T-helper 2 cell (primary cell): ENCODE results near the gene FAM83B.
"Not testable (repeated sequence)": the region's sequence is repeated elsewhere in the genome, so short reads cannot be mapped to it uniquely, and the experiment has no call there.

Source experiments
- DNase-seq, 5 experiments: peaks; one replicate each; pipeline versions ENCODE4 v3.0.0 to v3.0.0-alpha.2; 2012 to 2022
- total RNA-seq, 2 donors: gene quantifications; one replicate each; lab custom pipeline; 2026; lab: John Stamatoyannopoulos, UW

The FAM83B gene, protein sequence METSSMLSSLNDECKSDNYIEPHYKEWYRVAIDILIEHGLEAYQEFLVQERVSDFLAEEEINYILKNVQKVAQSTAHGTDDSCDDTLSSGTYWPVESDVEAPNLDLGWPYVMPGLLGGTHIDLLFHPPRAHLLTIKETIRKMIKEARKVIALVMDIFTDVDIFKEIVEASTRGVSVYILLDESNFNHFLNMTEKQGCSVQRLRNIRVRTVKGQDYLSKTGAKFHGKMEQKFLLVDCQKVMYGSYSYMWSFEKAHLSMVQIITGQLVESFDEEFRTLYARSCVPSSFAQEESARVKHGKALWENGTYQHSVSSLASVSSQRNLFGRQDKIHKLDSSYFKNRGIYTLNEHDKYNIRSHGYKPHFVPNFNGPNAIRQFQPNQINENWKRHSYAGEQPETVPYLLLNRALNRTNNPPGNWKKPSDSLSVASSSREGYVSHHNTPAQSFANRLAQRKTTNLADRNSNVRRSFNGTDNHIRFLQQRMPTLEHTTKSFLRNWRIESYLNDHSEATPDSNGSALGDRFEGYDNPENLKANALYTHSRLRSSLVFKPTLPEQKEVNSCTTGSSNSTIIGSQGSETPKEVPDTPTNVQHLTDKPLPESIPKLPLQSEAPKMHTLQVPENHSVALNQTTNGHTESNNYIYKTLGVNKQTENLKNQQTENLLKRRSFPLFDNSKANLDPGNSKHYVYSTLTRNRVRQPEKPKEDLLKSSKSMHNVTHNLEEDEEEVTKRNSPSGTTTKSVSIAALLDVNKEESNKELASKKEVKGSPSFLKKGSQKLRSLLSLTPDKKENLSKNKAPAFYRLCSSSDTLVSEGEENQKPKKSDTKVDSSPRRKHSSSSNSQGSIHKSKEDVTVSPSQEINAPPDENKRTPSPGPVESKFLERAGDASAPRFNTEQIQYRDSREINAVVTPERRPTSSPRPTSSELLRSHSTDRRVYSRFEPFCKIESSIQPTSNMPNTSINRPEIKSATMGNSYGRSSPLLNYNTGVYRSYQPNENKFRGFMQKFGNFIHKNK
- total RNA-seq = 0 to 0.61 reads per million in 2 donors

- no peak for DNase-seq
Observed at GRCh38 chr6:54846243-54846856, at the start of gene FAM83B. Gene FAM83B (plus strand): TSS chr6:54846771. CDS start chr6:54870247, 23,476 bp downstream.

DNA sequence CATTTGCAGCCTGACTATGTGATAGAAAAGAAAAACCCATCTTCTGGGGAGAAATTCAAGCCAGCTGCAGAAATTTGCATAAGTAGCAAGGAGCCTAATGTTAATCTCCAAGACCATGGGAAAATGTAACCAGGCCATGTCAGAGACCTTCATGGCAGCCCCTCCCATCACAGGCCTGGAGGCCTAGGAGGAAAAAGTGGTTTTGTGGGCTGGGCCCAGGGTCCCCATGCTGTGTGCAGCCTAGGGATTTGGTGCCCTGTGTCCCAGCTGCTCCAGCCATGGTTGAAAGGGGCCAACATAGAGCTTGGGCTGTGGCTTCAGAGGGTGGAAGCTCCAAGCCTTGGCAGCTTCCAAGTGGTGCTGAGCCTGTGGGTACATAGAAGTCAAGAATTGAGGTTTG lies 49.7 kb upstream of the FAM83B start:
- not testable (repeated sequence) for DNase-seq

- DNase-seq = no peak
Observed at GRCh38 chr6:54800050-54800600, 46.4 kb upstream of the FAM83B start.

GRCh38 chr6:54801244-54801643 lies 45.3 kb upstream of the FAM83B start:
- no peak for DNase-seq

DNA sequence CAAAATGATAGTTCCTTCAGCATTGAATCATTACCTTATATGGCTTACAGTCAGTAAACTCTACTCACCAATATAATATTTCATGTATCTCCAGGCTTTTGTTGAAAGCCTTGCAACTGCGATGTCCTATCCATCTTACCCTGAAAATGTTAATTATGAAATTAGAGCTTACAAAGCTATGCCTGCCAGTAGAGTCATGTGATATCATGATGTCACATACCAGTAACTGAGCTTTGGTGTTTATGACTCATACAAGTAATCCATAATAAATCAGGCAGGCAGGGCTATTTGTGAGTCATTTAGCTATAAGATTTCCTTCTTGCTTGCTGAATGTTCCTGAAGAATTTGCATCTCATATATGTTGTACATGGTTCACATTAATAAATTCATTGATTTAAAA lies 44.9 kb upstream of the FAM83B start:
- no peak for DNase-seq

DNA sequence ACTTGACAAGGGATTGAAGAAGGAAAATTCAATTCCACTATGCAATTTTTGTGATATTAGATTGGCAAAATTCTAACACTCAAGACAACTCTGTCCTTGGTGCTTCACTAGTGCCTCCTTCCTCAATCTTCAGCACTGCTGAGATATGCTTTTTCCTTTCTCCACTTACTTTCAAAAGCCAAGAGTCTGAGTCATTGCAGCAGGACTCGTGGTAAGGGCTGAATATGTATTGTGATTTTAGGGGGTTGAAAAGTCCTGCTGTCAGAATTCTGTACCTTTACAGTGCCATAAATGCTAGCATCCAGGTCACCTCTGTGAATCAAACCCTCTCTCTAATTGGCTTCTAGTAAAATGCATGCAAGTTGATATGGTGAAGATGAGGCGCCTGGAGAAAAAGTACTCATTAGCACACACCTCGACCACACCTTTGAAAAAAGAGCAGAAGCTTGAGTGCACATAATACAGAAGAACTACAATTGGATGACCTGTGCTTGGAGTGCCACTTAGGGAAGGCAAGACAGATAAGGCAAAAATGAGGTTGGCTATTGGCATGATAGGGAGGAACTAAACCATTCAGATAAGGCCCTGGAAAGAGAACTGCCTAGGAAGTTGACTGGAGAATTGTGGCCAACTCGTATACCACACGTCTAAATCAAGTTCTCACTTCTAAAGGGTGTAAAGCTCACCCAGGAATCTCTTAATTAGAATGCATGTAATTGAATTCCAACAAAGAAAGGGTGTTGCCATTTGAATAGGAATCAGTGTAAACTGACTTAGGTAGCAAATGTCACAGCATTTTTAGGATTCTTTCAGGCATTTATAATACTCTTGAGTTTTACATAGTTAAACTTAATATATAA lies 43.6 kb upstream of the FAM83B start:
- no peak for DNase-seq

DNA sequence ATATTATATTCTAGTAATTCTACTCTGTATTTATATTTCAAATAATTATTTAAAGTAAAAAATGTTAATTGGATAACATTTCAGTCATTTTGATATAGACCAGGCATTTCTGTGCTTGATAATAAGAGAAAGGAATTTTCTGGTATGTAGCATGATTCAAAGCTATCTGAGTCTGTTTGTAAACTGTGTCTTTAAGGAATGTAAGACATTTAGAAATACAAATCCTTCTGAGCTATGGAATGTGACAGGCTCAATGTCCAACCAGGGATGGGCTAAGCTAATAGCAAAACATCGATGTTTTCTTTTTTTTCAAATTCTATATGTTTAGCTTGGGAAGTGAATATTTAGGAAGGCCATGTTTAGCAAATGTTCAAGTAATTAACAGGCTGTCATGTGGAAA lies 41.5 kb upstream of the FAM83B start:
- DNase-seq = no peak

GRCh38 chr6:54810147-54810546 lies 36.4 kb upstream of the FAM83B start:
- DNase-seq = no peak

GRCh38 chr6:54813892-54814291 lies 32.7 kb upstream of the FAM83B start:
- DNase-seq = no peak

- DNase-seq = no peak
Observed at GRCh38 chr6:54817236-54817635, 29.3 kb upstream of the FAM83B start.

DNA sequence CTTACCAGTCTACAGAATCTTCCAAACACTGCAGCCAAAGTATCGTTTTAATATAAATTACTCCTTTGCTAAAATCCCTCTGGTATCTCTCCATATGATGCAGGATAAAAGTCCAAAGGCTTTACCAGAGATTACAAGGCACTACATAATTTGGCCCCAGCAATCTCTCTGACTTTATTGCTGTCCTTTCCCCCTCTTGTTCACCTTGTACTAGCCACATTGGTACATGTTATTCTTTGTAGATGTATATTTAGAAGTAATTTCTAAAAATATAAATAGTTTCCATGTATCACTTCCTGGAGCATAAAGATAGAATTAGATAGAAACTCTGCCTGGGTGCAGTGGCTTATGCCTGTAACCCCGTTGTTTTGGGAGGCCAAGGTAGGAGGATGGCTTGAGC lies 28.7 kb upstream of the FAM83B start:
- no peak for DNase-seq

DNA sequence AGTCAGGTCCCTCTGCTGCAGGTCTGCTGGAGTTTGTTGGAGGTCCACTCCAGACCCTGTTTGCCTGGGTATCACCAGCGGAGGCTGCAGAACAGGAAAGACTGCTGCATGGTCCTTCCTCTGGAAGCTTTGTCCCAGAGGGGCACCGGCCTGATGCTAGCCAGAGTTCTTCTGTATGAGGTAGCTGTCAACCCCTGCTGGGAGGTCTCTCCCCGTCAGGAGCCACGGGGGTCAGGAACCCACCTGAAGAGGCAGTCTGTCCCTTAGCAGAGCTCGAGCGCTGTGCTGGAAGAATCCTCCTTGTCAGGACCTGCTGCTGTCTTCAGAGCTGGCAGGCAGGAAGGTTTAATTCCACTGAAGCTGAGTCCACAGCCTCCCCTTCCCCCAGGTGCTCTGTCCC lies 22.3 kb upstream of the FAM83B start:
- DNase-seq = not testable (repeated sequence)

DNA sequence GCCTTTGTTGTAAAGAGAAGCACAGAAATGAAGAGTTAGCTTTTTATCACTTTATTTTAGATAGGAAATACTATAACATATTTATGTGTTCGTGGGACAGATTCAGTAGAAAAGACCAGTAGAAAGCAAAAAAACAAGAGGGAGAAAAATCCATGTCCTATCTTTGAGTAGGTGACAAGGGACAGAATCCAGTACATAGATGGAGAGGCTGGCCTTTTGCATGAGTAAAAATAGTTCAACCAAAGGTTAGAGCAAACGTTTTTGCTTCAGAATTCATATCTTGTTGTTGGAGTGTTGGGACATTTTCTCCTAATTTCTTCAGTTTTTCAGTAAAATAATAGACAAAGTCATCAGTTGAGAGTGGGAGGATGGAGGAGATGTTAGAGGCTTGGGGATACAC lies 19.6 kb upstream of the FAM83B start:
- DNase-seq = no peak

DNA sequence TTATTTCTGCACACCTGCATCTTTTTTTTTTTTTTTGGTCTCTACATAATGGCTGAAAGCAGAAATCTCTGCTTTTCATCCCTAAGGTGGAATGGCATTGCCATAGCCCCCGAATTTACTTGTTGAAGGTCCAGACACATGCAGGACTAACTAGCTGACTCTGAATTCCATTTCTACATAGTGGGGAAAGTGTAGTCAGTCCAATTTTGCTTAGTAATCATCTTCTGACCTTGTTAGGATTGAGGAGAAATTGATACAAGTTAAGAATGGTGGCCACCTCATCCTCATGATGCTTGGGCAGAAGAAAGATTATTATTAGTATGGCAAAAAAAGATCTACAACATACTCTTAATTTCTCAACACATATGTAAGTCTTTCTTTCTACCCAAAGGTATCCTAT lies 16.4 kb upstream of the FAM83B start:
- DNase-seq = no peak

DNA sequence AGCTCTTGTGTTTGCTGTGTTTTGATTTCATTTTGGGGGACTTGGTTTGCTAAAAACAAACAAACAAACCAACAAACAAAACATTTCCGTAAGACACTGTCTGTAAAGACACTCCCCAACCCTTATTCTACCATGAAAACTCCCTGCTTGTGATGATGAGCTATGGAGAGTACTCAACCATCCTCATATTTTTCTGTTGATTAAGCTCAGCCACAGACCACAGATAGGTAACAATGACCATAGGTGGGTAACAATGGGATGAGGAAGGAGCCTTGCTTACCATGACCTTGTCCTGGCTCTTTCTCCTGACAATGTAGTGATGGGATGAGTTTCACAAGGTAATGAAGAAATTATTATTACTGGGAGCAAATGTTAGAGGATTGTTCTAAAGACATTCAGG lies 11.4 kb upstream of the FAM83B start:
- DNase-seq = no peak

DNA sequence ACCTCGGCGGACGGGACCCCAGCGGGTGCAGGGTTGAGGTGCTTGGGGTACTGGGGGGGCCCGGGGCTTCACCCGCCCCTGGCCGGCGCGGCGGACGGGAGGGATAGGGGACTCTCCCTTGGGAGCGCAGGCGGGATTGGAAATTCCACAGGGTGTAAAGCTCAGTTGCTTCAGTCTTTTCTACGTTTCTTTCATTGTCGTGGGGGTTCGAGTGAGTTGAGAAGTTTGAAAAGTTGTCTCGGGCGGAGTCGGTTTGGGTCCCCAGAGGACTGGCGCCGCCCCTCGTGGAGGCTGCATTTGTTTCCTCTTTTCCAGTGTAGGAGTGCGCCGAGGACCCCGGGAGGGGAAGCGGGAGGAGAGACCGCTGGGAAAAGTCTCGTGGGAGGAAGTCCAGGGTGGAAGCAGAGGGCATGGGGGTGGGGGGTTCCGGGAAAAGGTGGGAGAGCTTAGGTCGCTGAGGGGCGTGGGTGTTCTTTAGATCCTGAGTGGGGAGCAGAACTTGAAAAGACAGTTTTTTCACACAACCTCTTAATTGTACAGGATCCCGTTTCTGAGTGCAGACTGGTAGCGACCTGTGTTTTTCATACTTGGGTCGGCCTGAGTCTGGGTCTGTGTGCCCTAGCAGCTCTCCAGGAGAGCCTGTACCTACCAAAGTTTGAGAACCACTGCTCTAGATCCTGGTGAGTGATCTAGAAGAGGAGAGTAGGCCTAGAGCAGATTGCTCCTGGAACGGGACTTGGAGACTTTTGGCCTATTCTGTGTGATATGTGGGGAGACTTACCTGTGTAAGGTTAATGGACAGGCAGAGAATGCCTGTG lies 495 bp downstream of the FAM83B start:
- no peak for DNase-seq

GRCh38 chr6:54847799-54848597 lies 1.4 kb downstream of the FAM83B start:
- DNase-seq = no peak

- no peak for DNase-seq
Observed at GRCh38 chr6:54850114-54850513, 3.5 kb downstream of the FAM83B start.

GRCh38 chr6:54856129-54856528 lies 9.6 kb downstream of the FAM83B start:
- no peak for DNase-seq

DNA sequence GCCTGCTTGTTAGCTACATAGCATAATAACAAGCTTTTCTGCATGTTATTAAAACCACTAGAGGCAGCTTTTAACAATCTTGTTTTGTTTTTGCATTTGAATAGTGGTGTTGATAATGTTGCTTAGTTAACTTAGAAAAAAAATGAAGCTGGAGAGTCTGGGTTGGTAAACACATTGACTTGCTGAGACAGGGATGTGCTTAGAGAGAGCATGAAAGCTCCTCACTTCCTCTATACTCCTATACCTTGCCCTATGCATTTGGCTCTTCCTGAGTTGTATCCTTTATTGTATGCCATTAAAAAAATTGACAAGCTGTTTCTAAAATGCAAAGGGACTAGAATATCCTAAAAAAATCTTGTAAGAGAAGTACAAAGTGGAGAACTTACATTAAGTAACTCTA lies 13.6 kb downstream of the FAM83B start:
- no peak for DNase-seq
